Loucy (cell line): ENCODE measurements around the gene NRDE2.

ENCODE experiments used
- EZH2phosphoT487 ChIP-seq: fragments of 200-600 bp; IDR thresholded peaks from 2 replicates; pipeline ENCODE4 v1.6.1; 2018; ENCODE audit warnings: antibody characterized with exemption, mild to moderate bottlenecking, moderate library complexity, borderline replicate concordance
- TF ChIP-seq, protein P1 (sequence below): fragments of 200-600 bp; sonication (generic); conservative IDR thresholded peaks from 2 replicates; pipeline ENCODE4 v1.5.1; 2014; ENCODE audit warnings: mild to moderate bottlenecking, antibody characterized with exemption, low read length

DNA sequence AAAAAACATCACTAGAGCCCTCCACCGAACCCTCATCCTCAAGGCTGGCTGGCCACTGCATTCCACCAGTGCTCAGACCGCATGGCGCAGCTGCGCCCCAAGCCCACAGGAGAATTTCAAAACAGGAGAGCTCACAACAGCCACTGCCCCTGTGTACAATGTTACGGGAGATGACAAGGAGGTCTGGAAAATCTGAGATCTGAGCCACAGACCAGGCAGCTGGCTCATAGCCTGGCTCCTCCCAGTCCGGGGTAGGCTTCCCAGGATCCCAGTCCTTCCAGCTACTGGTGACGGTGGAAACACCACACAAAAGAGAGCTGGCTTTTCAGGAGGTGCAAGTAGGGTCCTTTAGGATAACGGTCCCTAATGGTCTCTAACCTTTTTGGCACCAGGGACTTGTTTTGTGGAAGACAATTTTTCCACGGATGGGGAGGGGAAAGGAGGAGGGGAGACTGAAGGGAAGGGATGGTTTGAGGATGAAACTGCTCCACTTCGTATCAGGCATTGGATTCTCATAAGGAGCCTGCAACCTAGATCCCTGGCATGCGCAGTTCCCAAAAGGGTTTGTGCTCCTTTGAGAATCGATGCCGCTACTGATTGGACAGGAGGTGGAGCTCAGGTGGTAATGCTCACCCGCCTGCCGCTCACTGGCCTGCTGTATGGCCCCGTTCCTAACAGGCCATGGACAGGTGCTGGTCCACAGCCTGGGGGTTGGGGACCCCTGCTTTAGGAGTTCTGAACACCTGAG is 23.0 kb upstream of the NRDE2 start:
- TF ChIP-seq, protein P1, sequence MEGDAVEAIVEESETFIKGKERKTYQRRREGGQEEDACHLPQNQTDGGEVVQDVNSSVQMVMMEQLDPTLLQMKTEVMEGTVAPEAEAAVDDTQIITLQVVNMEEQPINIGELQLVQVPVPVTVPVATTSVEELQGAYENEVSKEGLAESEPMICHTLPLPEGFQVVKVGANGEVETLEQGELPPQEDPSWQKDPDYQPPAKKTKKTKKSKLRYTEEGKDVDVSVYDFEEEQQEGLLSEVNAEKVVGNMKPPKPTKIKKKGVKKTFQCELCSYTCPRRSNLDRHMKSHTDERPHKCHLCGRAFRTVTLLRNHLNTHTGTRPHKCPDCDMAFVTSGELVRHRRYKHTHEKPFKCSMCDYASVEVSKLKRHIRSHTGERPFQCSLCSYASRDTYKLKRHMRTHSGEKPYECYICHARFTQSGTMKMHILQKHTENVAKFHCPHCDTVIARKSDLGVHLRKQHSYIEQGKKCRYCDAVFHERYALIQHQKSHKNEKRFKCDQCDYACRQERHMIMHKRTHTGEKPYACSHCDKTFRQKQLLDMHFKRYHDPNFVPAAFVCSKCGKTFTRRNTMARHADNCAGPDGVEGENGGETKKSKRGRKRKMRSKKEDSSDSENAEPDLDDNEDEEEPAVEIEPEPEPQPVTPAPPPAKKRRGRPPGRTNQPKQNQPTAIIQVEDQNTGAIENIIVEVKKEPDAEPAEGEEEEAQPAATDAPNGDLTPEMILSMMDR: no peak
- no peak for TF ChIP-seq EZH2phosphoT487
